Measurements from ENCODE around the gene VWA3A.
A peak's percentile ranks its signal among the peaks of the same experiment; 100 is the strongest.
"Not testable (repeated sequence)": the region's sequence is repeated elsewhere in the genome, so short reads cannot be mapped to it uniquely, and the experiment has no call there.

VWA3A gene

GRCh38 chr16:22139008-22139407, 46.7 kb downstream of the VWA3A start:
- TF ChIP-seq CTCF (IDR thresholded peaks at IDR 0.05; ENCODE audit: low read depth, low read length), result no peak
- H3K4me3 ChIP-seq (ENCODE audit: low read depth, low read length), result no peak overlapping the region

- no peak overlapping the region for H3K4me3 ChIP-seq (ENCODE audit: low read depth, low read length)
- no peak for TF ChIP-seq CTCF (IDR thresholded peaks at IDR 0.05; ENCODE audit: low read depth, low read length)
Measured at GRCh38 chr16:22139732-22140131, 47.4 kb downstream of the VWA3A start.

GRCh38 chr16:22141767-22142166, 49.4 kb downstream of the VWA3A start:
- H3K4me3 ChIP-seq (ENCODE audit: low read depth, low read length), result no peak overlapping the region
- TF ChIP-seq CTCF (IDR thresholded peaks at IDR 0.05; ENCODE audit: low read depth, low read length), result peak; percentile 36; the same call in 1 of the 2 replicates

GRCh38 chr16:22144520-22144919, 52.2 kb downstream of the VWA3A start:
- no peak overlapping the region for H3K4me3 ChIP-seq (ENCODE audit: low read depth, low read length)
- TF ChIP-seq CTCF (IDR thresholded peaks at IDR 0.05; ENCODE audit: low read depth, low read length), result no peak

GRCh38 chr16:22147853-22148252, 55.5 kb downstream of the VWA3A start:
- no peak for TF ChIP-seq CTCF (IDR thresholded peaks at IDR 0.05; ENCODE audit: low read depth, low read length)

GRCh38 chr16:22151246-22151998, 59.1 kb downstream of the VWA3A start:
- H3K4me3 ChIP-seq (ENCODE audit: low read depth, low read length), result no peak overlapping the region
- TF ChIP-seq CTCF (IDR thresholded peaks at IDR 0.05; ENCODE audit: low read depth, low read length), result no peak

More at GRCh38 chr16:22147853-22148252, 55.5 kb downstream of the VWA3A start:
- no peak overlapping the region for H3K4me3 ChIP-seq (ENCODE audit: low read depth, low read length)

- TF ChIP-seq CTCF (IDR thresholded peaks at IDR 0.05; ENCODE audit: low read depth, low read length), result no peak
- no peak overlapping the region for H3K4me3 ChIP-seq (ENCODE audit: low read depth, low read length)
Measured at GRCh38 chr16:22152316-22152715, 60.0 kb downstream of the VWA3A start.

GRCh38 chr16:22153078-22153477, 60.7 kb downstream of the VWA3A start:
- H3K4me3 ChIP-seq (ENCODE audit: low read depth, low read length), result not testable (repeated sequence)
